HT-29 (cell line): ENCODE data around the gene SLC13A5. TPM values are rescaled to one million over a fixed set of nuclear protein-coding genes. Genes with fewer than 3 reads are reported as not detected.
A peak's percentile ranks its signal among the peaks of the same experiment; 100 is the strongest.
"Not testable (repeated sequence)": the region's sequence is repeated elsewhere in the genome, so short reads cannot be mapped to it uniquely, and the experiment has no call there.

ENCODE experiments used
- DNase-seq: peaks from one replicate; pipeline ENCODE4 v3.0.0-alpha.2; 2015; ENCODE audit warnings: low spot score
- total RNA-seq: library from RNA; depleted of rRNA; stranded (reverse); fragments of >200 nt; shearing (Covaris generic); gene quantifications from 2 replicates; pipeline ENCODE4 v1.2.3, GENCODE V29; 2014

The SLC13A5 gene
- total RNA-seq, 1 experiment from 2014 or later = not detected

DNA sequence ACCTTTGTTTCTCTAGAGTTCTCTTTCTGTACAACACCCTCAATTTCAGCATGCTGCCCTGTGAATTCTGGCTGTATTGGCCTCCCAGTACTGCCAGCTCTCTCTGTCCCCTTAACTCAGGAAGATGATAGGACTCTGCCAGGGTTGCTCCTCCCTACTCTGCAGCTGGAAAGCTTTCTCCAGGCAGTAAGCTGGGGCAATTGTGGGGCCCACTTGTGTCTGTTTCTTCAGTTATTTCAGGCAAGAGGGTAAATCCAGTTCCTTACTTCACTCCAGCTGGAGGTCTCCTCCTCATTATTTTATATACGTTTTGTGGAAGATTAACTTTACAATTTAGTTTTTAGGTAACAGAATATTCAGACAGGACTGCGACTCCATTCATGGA is 51.7 kb downstream of the SLC13A5 start:
- DNase-seq = no peak

DNA sequence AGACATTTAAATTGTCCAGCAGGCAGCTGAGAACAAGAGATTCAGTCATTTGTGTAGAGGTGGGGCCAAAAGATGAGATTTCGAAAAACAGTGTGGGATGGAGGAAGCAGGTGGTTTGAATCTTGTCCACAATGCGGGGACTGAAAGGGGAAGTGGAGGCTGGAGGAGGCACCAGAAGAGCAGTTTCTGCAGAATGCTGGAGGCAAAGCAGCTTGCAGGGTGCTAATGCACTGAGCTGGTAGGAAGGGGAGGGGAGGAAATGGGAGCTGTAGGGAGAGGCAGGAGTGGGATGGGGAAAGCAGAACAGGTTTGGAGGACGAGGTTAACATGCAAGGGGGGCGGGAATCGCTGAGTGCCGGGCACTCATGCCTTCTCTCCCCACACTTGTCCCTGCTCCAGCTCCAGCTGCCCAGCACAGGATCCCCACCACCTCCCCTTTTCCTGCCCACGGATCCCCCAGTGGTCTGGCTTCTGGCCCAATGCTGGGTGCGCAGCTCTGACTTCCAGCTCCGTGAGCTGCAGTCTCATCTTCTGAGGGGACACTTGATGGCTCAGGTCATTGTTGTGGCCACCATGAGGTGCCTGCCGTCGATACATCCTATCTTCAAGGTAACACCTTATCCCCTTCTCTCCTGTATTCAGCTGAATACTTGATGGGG is 52.2 kb downstream of the SLC13A5 start:
- no peak for DNase-seq

DNA sequence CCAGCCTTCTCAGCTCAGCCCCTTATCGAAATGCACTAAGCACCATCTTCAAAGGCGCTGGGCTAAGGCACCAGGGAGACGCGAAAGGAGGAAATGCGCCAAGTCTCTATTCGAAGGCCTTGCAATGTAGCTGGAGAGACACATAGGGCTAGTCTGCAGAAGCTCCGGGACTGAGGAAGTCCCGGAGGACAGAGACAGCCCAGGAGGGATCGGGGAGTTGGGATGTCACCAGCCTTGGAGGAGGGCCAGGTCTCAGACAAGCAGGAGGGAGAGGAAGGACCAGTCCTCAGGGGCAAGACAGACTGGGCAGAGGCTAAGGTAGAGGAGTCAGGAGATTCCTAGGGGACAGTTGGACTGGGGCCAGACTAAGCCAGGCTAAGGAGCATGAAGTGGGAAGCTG is 53.1 kb downstream of the SLC13A5 start:
- no peak for DNase-seq

DNA sequence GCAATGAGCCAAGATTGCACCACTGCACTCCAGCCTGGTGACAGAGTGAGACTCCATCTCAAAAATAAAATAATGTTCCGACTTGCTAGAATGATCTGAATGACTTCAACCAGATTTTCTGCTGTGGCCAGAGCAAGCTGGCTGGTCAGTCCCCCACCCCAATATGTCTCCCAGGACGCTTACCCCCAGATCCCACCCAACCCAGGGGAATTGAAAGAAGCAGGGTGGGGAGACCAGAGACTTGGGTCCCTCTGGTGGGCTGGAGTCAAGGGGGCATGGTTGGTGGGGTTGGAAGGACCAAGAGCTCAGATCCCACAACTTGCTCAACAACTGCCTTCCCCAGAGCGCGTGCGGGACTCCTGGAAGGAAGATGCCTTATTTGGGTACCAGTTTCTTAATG is 54.8 kb downstream of the SLC13A5 start:
- not testable (repeated sequence) for DNase-seq

DNA sequence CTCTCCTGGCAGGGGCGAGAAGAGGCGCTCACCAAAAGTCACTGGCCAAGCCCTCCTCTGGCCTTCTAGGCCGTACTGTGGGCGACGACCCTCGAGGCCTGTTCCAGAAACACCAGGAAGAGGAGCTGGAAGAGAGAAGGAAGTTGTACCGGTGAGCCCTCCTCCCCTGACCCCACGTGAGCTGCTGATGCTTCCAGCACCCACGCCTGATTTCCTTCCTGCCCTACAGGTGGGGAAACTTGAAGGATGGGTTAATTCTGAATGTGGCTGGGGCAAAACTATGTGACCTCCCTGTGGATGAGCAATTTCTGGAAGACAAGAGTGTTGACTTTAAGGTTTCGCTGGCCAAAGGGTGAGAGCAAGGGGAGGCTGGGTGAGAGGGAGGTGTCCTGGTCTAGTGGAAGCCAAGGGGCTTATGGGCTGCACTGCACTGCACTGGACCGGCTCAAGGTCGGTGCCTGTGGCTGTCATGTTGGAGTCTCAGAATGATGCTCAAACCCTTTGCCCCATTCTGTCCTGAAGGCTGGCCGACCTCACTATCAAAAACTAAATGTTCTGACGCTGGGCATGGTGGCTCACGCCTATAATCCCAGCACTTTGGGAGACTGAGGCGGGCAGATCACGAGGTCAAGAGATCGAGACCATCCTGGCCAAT is 55.4 kb downstream of the SLC13A5 start:
- DNase-seq = no peak

DNA sequence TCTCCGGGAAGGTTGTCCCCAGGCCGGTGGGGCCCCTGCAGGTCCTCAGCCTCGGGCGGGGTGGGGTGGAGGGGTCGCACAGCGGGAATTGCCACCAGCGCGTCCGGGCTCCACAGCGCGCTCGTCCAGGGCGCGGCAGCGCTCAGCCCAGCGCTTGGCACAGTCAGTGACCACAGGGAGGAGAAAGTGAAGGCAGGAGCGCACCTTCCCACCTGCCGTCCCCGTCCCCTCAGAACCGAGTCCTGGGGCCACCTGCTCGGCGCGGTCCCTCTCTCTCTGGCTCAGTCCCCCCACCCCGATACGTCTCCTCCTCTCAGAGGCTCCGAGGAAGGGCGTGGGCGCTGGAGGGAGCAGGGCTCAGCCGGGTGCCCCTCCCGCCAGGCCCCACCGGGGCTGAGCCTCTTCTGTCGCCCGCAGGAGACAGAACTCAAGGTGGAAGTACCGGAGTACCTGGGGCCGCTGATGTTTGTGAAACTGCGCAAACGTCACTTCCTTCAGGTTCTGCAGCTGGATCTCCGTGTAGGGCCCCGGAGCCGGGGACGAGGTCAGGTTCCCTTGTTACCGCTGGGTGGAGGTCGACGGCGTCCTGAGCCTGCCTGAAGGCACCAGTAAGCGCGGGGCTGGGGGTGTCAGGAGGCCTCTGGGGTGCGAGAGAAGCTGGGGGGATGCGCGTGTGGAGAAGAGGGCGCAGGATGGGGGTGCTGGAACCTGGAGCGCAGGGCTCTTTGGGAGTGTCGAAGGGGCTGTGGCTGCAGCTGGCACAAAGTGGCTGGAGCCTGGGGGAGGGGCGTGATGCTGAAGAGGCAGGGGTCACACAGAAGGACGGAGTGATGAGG is 56.2 kb downstream of the SLC13A5 start:
- not testable (repeated sequence) for DNase-seq

DNA sequence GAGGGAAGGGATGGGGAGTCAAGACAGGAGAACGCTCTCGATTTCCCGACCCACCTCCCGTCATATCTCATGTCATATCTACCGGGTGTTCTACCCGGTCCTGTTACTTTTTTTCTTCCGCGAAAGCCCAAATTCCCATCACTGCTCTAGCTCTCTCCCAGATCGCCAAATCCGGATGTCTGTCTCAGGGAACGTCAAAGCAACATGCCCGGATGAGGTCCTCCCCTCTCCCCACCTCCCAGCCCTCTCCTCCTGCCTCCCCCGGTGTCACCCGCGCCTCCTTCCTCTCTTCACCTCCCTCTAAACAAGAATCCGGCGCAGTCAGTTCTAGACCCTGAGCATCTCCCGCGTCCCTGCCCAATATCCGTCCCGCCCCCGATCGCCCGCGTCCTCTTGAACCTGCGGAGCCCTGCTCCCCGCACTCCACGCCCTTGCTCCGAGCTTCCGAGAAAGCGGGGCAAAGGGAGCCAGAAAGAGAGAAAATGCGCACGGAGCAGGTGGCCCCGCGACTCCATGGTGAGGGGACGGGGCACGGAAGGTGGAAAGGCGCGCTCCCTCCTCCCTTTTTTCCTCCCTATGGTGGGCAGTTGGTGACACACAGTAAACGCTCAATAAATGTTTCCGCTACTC is 57.3 kb downstream of the SLC13A5 start:
- DNase-seq = not testable (repeated sequence)

DNA sequence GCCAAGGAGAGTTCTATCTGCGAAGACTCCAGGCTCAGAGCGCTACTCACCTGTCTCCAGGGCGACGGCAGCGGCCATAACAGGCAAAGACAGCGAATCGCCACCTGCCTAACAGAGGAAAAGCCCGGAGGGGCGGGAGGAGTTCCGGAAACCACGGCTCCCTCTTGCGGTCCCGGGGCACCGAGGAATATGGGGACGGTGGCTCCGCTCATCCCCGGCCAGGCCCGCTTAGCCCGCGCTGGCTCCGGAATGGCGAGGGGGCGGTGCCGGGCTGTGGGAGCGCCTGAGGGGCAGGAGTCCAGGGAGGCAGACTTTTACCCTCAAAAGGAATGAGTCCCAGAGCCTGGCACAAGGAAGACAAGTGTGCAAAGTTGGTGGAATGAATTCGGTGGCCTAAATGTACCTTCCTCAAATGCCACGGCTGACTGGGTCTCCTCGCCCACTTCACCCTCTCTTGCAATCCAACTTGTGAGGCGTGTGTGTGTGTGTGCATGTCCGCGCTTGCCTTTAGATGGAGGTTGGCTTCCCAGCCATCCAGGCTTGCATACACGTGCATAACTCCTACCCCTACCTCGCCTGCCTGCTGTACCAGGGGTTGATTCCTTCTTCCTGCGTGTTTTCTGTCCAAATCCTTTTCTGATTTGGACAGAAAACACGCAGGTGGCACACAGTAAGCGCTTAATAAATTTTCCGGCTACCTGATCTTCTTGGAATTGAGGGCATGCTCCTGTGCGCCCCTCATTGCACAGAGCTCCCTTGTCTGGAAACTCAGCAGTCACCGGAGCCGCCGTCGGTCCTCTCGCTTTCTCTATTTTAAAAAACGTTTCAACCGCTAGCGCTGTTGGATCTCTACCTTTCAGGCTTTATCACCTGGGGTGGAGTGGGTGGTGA is 58.1 kb downstream of the SLC13A5 start:
- DNase-seq = no peak

DNA sequence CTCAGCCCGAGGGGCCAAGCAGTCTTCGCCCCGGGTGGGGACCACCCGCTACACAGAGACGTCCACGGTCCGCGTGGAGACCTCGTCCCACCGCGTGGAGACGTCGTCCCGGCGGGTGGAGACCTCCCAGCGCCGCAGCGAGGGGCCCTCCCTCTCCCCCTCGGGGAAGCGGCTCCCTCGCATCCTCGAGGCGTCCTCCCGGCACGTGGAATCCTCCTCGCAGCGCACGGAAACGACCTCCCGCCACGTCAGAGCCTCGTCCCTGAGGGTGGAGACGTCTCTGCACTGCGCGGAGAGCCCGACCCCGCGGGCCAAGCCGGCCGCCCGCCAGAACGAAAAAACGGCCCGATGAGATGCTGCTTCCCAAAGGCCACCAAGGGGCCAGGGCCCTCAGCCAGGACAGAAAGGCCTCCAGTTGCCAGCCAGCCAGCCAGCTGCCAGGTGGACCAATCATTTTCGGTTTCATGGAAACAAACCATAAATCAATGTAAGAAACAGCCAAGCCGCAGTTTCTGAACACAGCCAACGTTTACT is 61.2 kb downstream of the SLC13A5 start:
- peak; percentile 41 for DNase-seq

DNA sequence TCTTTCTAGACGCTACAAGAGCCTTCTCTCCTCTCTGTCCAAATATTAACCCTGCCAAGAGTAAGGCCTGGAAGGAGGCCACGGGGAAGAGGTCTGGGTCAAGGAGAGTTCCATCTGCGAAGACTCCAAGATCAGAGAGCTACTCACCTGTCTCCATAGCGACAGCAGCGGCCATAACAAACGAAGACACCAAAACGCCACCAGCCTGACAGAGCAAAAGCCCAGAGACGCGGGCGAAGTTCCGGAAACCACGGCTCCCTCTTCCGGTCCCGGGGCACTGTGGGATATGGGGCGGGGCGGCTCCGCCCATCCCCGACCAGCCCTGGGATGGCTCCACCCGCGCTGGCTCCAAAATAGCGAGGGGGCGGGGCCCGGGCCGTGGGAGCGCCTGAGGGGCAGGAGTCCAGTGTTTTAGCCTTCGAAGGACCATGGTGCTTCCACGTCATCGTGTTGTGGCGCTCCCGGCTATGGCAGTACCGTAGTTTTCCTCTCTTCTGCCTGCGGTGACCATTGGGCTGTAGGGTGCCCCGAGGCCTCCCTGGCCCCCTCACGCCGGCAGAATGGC is 61.7 kb downstream of the SLC13A5 start, which contains the start of the genes C17orf100 and MED31:
TSS of gene C17orf100 (plus strand) at position 409 of the 565 bp plus-strand sequence. CDS start at position 561, 152 bp downstream.
TSS of gene MED31 (minus strand) at position 252 of the 565 bp plus-strand sequence. CDS start at position 175, 77 bp downstream.
- peak; percentile 91 for DNase-seq

DNA sequence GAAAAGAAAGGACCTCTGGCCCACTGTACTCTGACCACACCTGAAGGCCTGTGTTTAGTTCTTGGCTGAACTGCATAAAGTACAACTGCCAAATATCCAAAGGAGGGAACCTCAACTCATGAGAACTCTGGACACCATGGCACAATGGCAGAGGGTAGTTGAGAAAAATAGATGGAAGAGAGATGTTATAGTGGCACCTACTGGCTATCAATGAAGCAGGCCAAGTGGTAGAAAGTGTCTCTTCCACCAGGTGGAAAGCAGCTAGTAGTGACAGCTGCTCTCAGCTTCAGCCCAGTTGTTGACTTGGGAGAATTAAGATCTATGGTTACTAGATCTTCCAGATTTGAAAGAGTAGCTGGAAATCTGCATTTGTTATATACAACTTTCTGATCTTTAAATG is 65.0 kb downstream of the SLC13A5 start:
- peak; percentile 31 for DNase-seq

DNA sequence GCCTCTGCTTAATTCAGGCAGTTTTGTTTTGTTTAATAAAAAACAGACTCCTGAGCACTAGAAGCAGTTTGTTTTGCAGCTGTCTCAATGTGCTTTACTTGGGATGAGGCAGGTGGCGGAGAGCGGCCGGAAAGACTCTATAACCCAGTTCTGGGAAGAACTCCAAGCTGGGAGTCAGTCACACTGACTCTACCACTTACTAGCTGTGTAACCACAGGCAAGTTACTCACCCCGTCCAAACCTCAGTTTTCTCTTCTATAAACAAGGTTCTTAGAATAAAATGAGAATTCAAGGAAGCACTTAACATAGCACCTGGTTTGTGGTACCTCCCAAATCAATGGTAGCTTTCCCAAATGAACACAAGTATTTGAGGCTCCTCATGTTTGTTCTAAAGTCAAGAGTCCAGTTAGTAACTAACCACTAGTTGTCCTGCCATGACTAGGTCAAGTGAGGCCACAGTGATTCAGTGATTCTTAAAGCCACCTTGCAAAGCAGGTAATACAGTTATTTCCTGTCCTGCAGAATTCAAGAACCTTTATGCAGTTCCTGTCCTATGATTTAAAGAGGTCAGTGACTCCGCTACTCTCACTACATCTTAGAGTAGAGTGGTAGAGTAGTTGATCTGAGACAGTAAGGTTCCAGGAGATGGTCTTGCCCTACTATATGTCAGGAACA is 69.6 kb downstream of the SLC13A5 start:
- DNase-seq = no peak

DNA sequence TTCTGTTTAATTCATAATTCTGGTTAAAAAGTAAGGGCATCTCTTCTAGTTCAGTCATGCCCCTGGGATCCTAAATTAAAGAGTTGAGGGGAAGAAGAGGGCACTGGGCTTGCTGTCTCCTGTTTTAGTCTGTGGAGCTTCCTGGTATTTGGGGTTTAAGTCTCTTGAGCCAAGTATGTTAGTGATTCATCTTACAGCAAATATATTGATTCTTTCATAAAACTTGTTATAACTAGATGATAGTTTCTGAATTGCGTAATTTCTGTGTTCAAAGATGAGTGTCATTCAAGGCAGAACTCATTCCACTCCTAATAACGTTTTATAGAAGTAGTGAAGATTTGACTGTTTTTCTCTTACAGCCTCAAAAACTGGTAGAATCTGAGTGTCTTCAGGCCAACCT is 70.6 kb downstream of the SLC13A5 start:
- no peak for DNase-seq

DNA sequence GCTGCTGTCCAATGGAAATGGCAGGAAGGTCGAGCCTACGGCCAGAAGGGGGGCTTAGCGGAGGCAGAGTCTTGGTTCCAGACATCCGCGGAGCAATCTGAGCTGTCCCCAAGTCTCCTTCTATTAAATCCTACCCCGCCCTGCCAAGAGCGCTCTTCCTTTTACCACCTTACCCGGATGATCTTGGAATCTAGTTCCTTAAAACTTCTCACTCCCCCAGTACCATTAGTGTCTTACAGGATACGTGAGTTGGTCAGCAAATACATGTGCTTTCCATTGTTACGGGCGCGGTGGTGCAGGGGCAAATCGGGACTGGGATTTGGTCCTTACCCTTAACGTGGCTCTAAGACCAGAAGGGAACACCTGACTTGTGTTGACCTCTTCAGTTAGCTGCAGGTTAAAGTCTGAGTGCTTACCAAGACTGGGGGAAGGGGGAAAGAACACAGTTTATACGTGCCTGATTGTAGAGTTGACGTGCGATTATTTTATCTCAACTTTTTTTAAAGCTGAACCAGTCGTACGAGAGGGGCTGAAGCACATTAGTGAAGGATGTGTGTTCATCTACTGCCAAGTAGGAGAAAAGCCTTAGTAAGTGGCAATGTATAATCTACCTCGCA is 71.8 kb downstream of the SLC13A5 start:
- DNase-seq = peak; percentile 58

DNA sequence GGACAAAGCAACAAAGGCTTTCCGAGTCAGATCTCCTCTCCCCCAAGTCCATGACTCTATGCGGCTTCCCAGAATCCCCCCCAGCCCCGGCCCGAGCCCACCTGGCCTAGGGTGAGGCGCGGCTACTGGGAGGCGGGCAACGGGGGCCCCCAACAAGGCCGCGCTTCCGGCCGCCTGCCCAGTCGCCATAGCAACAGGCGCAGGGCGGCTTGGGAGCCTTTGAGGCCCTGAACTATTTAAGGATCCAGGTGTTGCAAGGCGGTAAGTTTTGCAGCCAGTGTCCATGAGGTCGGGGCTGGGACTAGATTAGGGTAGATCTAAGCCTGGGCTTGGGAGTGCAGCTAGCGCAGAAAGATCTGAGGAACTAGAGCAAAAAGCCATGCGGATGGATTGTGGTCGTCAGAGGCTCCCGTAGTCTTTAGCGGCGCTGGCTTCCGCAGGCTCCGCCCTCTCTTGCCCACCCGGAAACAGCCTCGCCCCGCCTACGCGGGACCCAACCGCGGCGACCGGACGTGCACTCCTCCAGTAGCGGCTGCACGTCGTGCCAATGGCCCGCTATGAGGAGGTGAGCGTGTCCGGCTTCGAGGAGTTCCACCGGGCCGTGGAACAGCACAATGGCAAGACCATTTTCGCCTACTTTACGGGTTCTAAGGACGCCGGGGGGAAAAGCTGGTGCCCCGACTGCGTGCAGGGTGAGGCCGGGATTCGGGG is 72.5 kb downstream of the SLC13A5 start, which contains the start of the genes KIAA0753 and TXNDC17:
TSS of gene KIAA0753 (minus strand) at position 176 of the 711 bp plus-strand sequence. CDS start 5,608 bp downstream, outside the sequence.
TSS of gene TXNDC17 (plus strand) at position 525 of the 711 bp plus-strand sequence. CDS start at position 548, 23 bp downstream.
- DNase-seq = peak; percentile 79

DNA sequence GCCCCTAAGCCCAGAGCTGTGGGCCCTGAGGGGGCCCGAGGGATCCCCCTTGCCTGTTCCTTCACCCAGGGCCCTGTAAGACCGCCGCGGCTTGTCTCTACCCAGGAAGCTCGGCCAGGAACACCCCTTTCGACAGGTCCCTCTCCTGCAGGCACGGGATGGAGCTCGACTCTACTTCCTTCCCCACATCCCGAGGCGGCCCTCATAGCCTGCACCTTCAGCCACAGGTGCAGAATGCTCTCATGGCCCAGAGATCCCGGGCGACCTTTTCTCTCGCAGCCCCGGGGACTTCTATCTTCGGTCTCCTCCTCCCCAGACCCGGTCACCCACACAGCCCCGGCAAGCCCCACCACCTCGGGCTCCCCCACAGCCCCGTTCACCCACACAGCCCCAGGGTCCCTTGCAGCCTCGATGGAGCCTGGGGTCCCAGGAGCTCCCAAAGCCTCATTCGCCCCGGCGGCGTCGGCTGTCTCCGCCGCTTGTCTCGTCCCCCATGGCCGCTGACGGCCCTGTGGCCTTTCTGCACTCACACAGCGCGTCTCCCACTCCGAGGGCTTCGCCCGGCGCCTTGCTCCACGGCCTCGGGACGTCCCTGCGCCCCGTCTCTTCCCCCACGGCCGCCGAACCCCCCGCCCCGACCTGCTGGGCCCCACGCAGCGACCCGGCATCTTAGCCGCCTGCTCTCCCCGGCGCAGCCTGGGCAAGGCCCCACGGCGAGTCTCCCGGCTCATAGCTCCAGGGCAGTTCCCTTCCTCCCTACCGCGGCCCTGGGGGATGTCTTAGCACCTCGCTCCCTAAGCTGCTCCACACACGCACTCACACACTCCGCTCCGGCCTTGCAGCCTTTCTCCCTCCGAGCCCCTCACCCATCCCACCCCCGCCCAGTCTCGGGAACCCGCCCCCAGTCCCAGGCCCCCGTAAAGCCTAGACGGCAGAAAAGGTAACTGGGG is 73.3 kb downstream of the SLC13A5 start:
- DNase-seq = peak; percentile 32
